GM06990 (cell line): Measurements from ENCODE around the gene ITFG1.
"Not testable (repeated sequence)": the region's sequence is repeated elsewhere in the genome, so short reads cannot be mapped to it uniquely, and the experiment has no call there.

ENCODE experiments used
- DNase-seq: peaks from one replicate; pipeline ENCODE4 v3.0.0-alpha.2; 2011; ENCODE audit not compliant: insufficient read length; ENCODE audit errors: extremely low read depth
- H3K27me3 ChIP-seq: replicated peaks from 2 replicates; pipeline ENCODE4 v1.6.0; 2011; ENCODE audit warnings: low read length; ENCODE audit not compliant: control insufficient read depth, insufficient read depth
- H3K36me3 ChIP-seq: 2 replicates; pipeline ENCODE4 v1.5.1; 2011; ENCODE audit warnings: low read length; ENCODE audit not compliant: control insufficient read depth, insufficient read depth
- H3K4me3 ChIP-seq: replicated peaks from 2 replicates; pipeline ENCODE4 v1.5.1; 2011; ENCODE audit warnings: low read depth, mild to moderate bottlenecking, control low read depth, low read length
- CTCF ChIP-seq: IDR thresholded peaks from 2 replicates; pipeline ENCODE4 v1.5.1; 2011; ENCODE audit warnings: low read length, control low read depth, mild to moderate bottlenecking, inconsistent platforms; ENCODE audit not compliant: insufficient read depth, poor library complexity, severe bottlenecking

ITFG1 gene

DNA sequence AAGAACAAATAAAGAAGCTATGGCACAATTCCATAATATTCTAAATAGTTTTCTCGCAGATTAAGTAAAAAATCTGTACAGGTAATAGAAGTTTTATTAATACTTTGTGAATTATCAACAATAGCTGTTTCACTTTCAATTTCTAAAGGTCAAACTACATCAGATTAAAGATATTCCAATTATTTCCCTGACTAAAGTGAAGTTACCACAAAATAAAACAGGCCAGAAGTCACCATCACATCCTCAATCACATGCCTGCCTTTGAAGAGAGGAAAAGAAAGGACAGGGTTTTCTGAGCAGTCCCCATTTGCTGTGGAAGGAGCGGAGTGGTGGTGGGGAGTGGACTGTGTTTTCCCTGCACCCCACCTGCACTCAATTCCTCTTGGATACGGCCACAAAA, 11.1 kb downstream of the ITFG1 start:
- TF ChIP-seq CTCF, result no peak
- Histone ChIP-seq H3K4me3 (no peak overlapping the region), H3K27me3 (no peaks in the 10 kb centered on the region), H3K36me3 (peaks cover 6% of the 10 kb centered on the region)
- DNase-seq, result no peak

- no peak for DNase-seq
- no peak for TF ChIP-seq CTCF
Measured at GRCh38 chr16:47448830-47449575, 11.9 kb downstream of the ITFG1 start.

DNA sequence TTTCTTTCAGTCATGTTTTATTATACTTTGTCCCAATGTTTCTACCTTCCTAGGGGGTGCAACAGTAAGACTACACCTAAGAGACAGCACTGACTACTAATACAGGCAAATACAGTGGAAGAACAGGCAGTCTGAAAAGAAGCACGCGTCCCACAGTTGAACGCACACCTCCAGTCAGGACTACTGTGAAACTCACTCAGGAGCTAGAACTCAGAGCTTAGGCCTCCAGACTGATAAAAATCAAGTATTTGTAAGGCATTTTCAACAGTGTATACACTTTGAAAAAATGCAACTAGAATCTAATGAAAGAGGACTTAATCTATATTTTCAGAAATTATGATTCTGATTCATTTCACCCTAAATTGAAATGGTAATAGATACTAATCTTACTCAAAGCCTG, 14.4 kb downstream of the ITFG1 start:
- TF ChIP-seq CTCF, result no peak
- no peak for DNase-seq
- H3K36me3 ChIP-seq, result peaks cover 2% of the 10 kb centered on the region; the same call in 1 of the 2 replicates
- no peak overlapping the region for H3K4me3 ChIP-seq
- H3K27me3 ChIP-seq, result no peaks in the 10 kb centered on the region

More at GRCh38 chr16:47448830-47449575, 11.9 kb downstream of the ITFG1 start:
- H3K4me3 ChIP-seq, result no peak overlapping the region
- H3K36me3 ChIP-seq, result peaks cover 6% of the 10 kb centered on the region
- H3K27me3 ChIP-seq, result no peaks in the 10 kb centered on the region

DNA sequence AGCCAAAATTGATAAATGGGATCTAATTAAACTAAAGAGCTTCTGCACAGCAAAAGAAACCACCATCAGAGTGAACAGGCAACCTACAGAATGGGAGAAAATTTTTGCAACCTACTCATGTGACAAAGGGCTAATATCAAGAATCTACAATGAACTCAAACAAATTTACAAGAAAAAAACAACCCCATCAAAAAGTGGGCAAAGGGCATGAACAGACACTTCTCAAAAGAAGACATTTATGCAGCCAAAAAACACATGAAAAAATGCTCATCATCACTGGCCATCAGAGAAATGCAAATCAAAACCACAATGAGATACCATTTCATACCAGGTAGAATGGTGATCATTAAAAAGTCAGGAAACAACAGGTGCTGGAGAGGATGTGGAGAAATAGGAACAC, 18.0 kb downstream of the ITFG1 start:
- H3K36me3 ChIP-seq, H3K27me3 ChIP-seq, H3K4me3 ChIP-seq, DNase-seq: not testable (repeated sequence)

GRCh38 chr16:47440066-47440465, 20.8 kb downstream of the ITFG1 start:
- not testable (repeated sequence) for DNase-seq, H3K27me3 ChIP-seq, H3K4me3 ChIP-seq, H3K36me3 ChIP-seq

GRCh38 chr16:47434274-47434673, 26.6 kb downstream of the ITFG1 start:
- not testable (repeated sequence) for H3K4me3 ChIP-seq, DNase-seq, H3K27me3 ChIP-seq, H3K36me3 ChIP-seq

- no peaks in the 10 kb centered on the region for H3K27me3 ChIP-seq
- H3K36me3 ChIP-seq, result no peaks in the 10 kb centered on the region
- TF ChIP-seq CTCF, result no peak
- no peak overlapping the region for H3K4me3 ChIP-seq
- DNase-seq, result no peak
Measured at GRCh38 chr16:47431960-47432359, 28.9 kb downstream of the ITFG1 start.
